Endothelial cell of umbilical vein (primary cell): ENCODE measurements around the gene CCDC69. TPM values are rescaled to one million over a fixed set of nuclear protein-coding genes. Genes with fewer than 3 reads are reported as not detected.

ENCODE experiments used
- BruUV-seq: library from RNA; stranded (reverse); fragments of 400-500 nt; replicated peaks from 2 replicates; lab custom pipeline; 2021; lab: Mats Ljungman, UMichigan
- CTCF ChIA-PET: fragments of 300-600, 350-600 bp; sonication (Branson Sonifier 250); formaldehyde crosslinking; loops from one replicate; lab custom pipeline; 2021; ENCODE audit warnings: antibody characterized with exemption, inconsistent platforms; lab: Charles Lee
- POLR2A ChIA-PET: fragments of 300-600, 350-600 bp; sonication (Branson Sonifier 250); formaldehyde crosslinking; loops from one replicate; lab custom pipeline; 2021; ENCODE audit warnings: antibody characterized with exemption, inconsistent platforms; lab: Charles Lee
- DNase-seq: peaks from one replicate; pipeline ENCODE4 v3.0.0-alpha.2; 2011; ENCODE audit warnings: low read depth, low spot score
- FAIRE-seq: peaks from 2 replicates; lab custom pipeline; 2011; peaks lifted over from hg19 to GRCh38; lab: Jason Lieb, UNC
- H2AFZ ChIP-seq: 2 replicates; pipeline ENCODE4 v1.6.0; 2012; ENCODE audit warnings: low read depth, low read length, control low read depth, inconsistent platforms
- H3K27ac ChIP-seq: 2 replicates; pipeline ENCODE4 v1.5.1; 2011; ENCODE audit warnings: low read depth, mild to moderate bottlenecking, control low read depth, low read length, moderate library complexity; ENCODE audit not compliant: insufficient read depth
- H3K27me3 ChIP-seq, 2 experiments: 2 replicates each; pipeline versions ENCODE4 v1.6.0 to v1.6.1; 2011; ENCODE audit warnings: low read length in 2 of 2, mixed read lengths in 1 of 2; ENCODE audit not compliant: control insufficient read depth in 2 of 2, insufficient read depth in 2 of 2
- H3K36me3 ChIP-seq, 2 experiments: 2 replicates in 1 of 2; 3 replicates in 1 of 2; pipeline ENCODE4 v1.5.1; 2011; ENCODE audit warnings: low read length in 2 of 2, mild to moderate bottlenecking in 1 of 2, moderate library complexity in 1 of 2; ENCODE audit not compliant: control insufficient read depth in 2 of 2, insufficient read depth in 2 of 2; ENCODE audit errors: extremely low read depth in 1 of 2
- H3K4me1 ChIP-seq: 3 replicates; pipeline ENCODE4 v1.5.1; 2011; ENCODE audit warnings: mild to moderate bottlenecking, low read length; ENCODE audit not compliant: control insufficient read depth, insufficient read depth; ENCODE audit errors: extremely low read depth
- H3K4me2 ChIP-seq: 2 replicates; pipeline ENCODE4 v1.6.1; 2011; ENCODE audit warnings: low read length, control low read depth, mixed read lengths; ENCODE audit not compliant: insufficient read depth
- H3K4me3 ChIP-seq, 3 experiments: fragments of 200-600 bp in 1 of 3; sonication (generic), shearing (Covaris generic) in 1 of 3; replicated peaks in 1 of 3; 2 replicates each; pipeline ENCODE4 v1.5.1; 2011 to 2016; ENCODE audit warnings: control low read depth in 3 of 3, low read length in 3 of 3, mild to moderate bottlenecking in 2 of 3, inconsistent platforms in 1 of 3, low read depth in 1 of 3, moderate library complexity in 1 of 3; ENCODE audit not compliant: insufficient read depth in 1 of 3
- H3K79me2 ChIP-seq: 2 replicates; pipeline ENCODE4 v1.6.0; 2012; ENCODE audit warnings: low read length, inconsistent platforms; ENCODE audit not compliant: control insufficient read depth, insufficient read depth
- H3K9ac ChIP-seq: replicated peaks from 2 replicates; pipeline ENCODE3; 2011; ENCODE audit warnings: low read length, control low read depth; ENCODE audit not compliant: insufficient read depth; ENCODE audit errors: extremely low read depth
- H3K9me1 ChIP-seq: replicated peaks from 3 replicates; pipeline ENCODE4 v1.6.0; 2011; ENCODE audit warnings: mild to moderate bottlenecking, low read length; ENCODE audit not compliant: control insufficient read depth, insufficient read depth; ENCODE audit errors: extremely low read depth
- H3K9me3 ChIP-seq: replicated peaks from 2 replicates; pipeline ENCODE4 v1.5.1; 2012; ENCODE audit warnings: low read length, inconsistent platforms; ENCODE audit not compliant: control insufficient read depth, insufficient read depth
- H4K20me1 ChIP-seq: replicated peaks from 2 replicates; pipeline ENCODE3; 2011; ENCODE audit warnings: mild to moderate bottlenecking, low read length; ENCODE audit not compliant: control insufficient read depth, insufficient read depth; ENCODE audit errors: extremely low read depth
- CTCF ChIP-seq, 2 donors: IDR thresholded peaks; 1 replicate in 1 of 2; 2 replicates in 1 of 2; pipeline ENCODE4 v1.5.1; 2011; ENCODE audit warnings: low read length in 2 of 2, mild to moderate bottlenecking in 2 of 2, moderate library complexity in 2 of 2, control low read depth in 1 of 2, inconsistent platforms in 1 of 2, low read depth in 1 of 2; ENCODE audit not compliant: insufficient read depth in 1 of 2; ENCODE audit errors: extremely low read depth in 1 of 2
- EZH2 ChIP-seq: IDR thresholded peaks from 2 replicates; pipeline ENCODE4 v1.6.1; 2012; ENCODE audit warnings: borderline replicate concordance, low read depth, mild to moderate bottlenecking, moderate library complexity, low read length, inconsistent platforms; ENCODE audit not compliant: severe bottlenecking
- FOS ChIP-seq: IDR thresholded peaks from 2 replicates; pipeline ENCODE4 v1.6.1; 2011; ENCODE audit warnings: mild to moderate bottlenecking, low read length, moderate library complexity, borderline replicate concordance; ENCODE audit not compliant: insufficient read depth
- JUN ChIP-seq: IDR thresholded peaks from 2 replicates; pipeline ENCODE4 v1.6.1; 2011; ENCODE audit warnings: borderline replicate concordance, low read depth; ENCODE audit not compliant: insufficient read length, insufficient read depth
- MYC ChIP-seq: IDR thresholded peaks from one replicate; pipeline ENCODE4 v1.6.1; 2011; ENCODE audit warnings: mild to moderate bottlenecking, low read depth, low read length
- POLR2AphosphoS5 ChIP-seq: IDR thresholded peaks from 2 replicates; pipeline ENCODE4 v1.6.1; 2012; ENCODE audit warnings: low read depth, mild to moderate bottlenecking, control low read depth, low read length, moderate library complexity; ENCODE audit not compliant: insufficient read depth
- dilution Hi-C: fragments of 300-500 bp; cut with MboI; formaldehyde crosslinking; loops from one replicate; pipeline ENCODE4 v1.15.0; 2019; ENCODE audit warnings: low sequenced_read_pairs; ENCODE audit not compliant: extremely low pct_ligation_motif_present
- intact Hi-C: fragments of 100-400 bp; cut with micrococcal nuclease; formaldehyde crosslinking; loops from one replicate; pipeline ENCODE4 v1.10.0; 2022
- polyA plus RNA-seq, 4 experiments: library from polyadenylated mRNA; depleted of rRNA in 3 of 4; stranded (reverse) in 3 of 4; unstranded in 1 of 4; fragments of >200 nt; gene quantifications; 2 replicates each; pipeline versions ENCODE4 v1.2.1 to v1.2.3, GENCODE V29; 2011 to 2012; ENCODE audit warnings: missing spikeins in 1 of 4
- total RNA-seq: library from RNA; stranded (reverse); gene quantifications from 2 replicates; pipeline ENCODE4 v1.2.3, GENCODE V29; 2021
- TF ChIP-seq, protein P1 (sequence below): IDR thresholded peaks from 2 replicates; pipeline ENCODE4 v1.6.1; 2011; ENCODE audit not compliant: insufficient read depth, insufficient read length

Gene CCDC69
- total and polyA plus RNA-seq, 2 donors (not counting 3 experiments of a cell fraction or from before 2014, with no cell fraction given), result 4.1 to 4.5 TPM

DNA sequence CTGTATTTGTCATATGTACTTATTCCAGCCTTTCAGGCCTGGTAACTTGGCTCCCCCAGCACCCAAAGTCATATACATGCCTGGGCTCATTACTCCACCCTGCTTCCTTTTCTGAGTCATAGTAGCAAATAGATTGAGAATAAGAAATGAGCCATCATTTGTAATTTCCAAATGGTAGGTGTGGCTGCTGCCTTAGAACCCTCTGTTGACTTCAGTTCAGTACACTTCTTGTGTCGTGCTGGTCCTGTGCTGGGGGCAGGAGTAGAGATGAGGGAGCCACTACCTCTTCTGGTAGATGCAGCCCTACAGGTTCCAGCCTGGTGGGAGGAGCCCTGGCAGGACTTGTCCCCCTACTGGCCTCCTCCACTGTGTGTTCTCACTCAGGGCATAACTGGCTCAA lies 40.2 kb upstream of the CCDC69 start:
- Histone ChIP-seq H3K27ac (peak overlapping the region; percentile 21), H3K79me2 (no peaks in the 10 kb centered on the region), H3K4me2 (no peak overlapping the region), H3K36me3 (peaks cover 0 to 10% of the 10 kb centered on the region in 2 experiments), H3K4me3 (no peak overlapping the region), H3K27me3 (no peaks in the 10 kb centered on the region), H4K20me1 (no peaks in the 10 kb centered on the region), H2AFZ (peak overlapping the region; percentile 20), H3K9me1 (no peaks in the 10 kb centered on the region), H3K9ac (no peak overlapping the region), H3K4me1 (peaks cover 5% of the 10 kb centered on the region), H3K9me3 (no peaks in the 10 kb centered on the region)
- intact Hi-C loops (no loop called here), dilution Hi-C loops (no loop called here)
- BruUV-seq, result no TSS peak
- TF ChIP-seq JUN, result no peak
- TF ChIP-seq POLR2AphosphoS5, result no peak
- peak; percentile 70 for TF ChIP-seq FOS
- TF ChIP-seq, protein P1, sequence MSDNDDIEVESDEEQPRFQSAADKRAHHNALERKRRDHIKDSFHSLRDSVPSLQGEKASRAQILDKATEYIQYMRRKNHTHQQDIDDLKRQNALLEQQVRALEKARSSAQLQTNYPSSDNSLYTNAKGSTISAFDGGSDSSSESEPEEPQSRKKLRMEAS, result no peak
- no peak for TF ChIP-seq CTCF (IDR thresholded peaks at IDR 0.05; ENCODE audit: extremely low read depth in 1 of 2, insufficient read depth in 1 of 2, low read depth in 1 of 2, low read length in 2 of 2)
- TF ChIP-seq MYC, result no peak
- no peak for TF ChIP-seq EZH2
- ChIA-PET POLR2A (no interaction called here), CTCF (interaction anchor here (1.6 to 4.2 kb wide), 2 partner anchors 11 to 52 kb away, joined by 6 to 14 read pairs; partner anchors contain the start of gene GM2A)
- FAIRE-seq (peak; percentile 67), DNase-seq (peak; percentile 20)
